HEK293 (cell line): ENCODE measurements around the gene RBM20.

Experiments used
- CTCF ChIA-PET: fragments of 350-600 bp; formaldehyde crosslinking; extraction: SDS; loops from one replicate; lab custom pipeline; 2021; ENCODE audit warnings: antibody characterized with exemption; lab: Yijun Ruan, JAX
- POLR2A ChIA-PET: fragments of 300-600 bp; formaldehyde crosslinking; extraction: SDS; loops from one replicate; lab custom pipeline; 2020; ENCODE audit warnings: antibody characterized with exemption, inconsistent platforms; lab: Yijun Ruan, JAX
- H3K27ac ChIP-seq: fragments of 200-500 bp; sonication (Bioruptor generic); 2 replicates; pipeline ENCODE4 v1.5.1; 2014; ENCODE audit warnings: low read depth, low read length, control low read depth, inconsistent platforms; ENCODE audit errors: extremely low read depth
- H3K36me3 ChIP-seq, 2 experiments: fragments of 200-500 bp in 1 of 2; sonication (Bioruptor generic) in 1 of 2; 1 replicate in 1 of 2; 2 replicates in 1 of 2; pipeline ENCODE4 v1.5.1; 2014 to 2017; ENCODE audit warnings: inconsistent platforms in 2 of 2, low read length in 2 of 2; ENCODE audit not compliant: control insufficient read depth in 2 of 2, insufficient read depth in 1 of 2
- H3K4me1 ChIP-seq: fragments of 200-500 bp; sonication (Bioruptor generic); 2 replicates; pipeline ENCODE4 v1.5.1; 2014; ENCODE audit warnings: mild to moderate bottlenecking, low read length, inconsistent platforms; ENCODE audit not compliant: control insufficient read depth, insufficient read depth
- H3K4me3 ChIP-seq: 2 replicates; pipeline ENCODE4 v1.5.1; 2011; ENCODE audit warnings: low read depth, mild to moderate bottlenecking, control low read depth, low read length, moderate library complexity
- H3K9me3 ChIP-seq: fragments of 200-500 bp; sonication (Bioruptor generic); 2 replicates; pipeline ENCODE4 v1.5.1; 2014; ENCODE audit warnings: low read depth, low read length, inconsistent platforms; ENCODE audit not compliant: control insufficient read depth, insufficient read depth
- GLI2 ChIP-seq: fragments of 450-650 bp; formaldehyde crosslinking; IDR thresholded peaks from 2 replicates; pipeline ENCODE4; 2017; ENCODE audit warnings: missing biosample characterization, missing genetic modification characterization, low read depth, borderline replicate concordance
- PRDM6 ChIP-seq: fragments of 450-650 bp; formaldehyde crosslinking; IDR thresholded peaks from 2 replicates; pipeline ENCODE4 v1.5.1; 2017; ENCODE audit warnings: missing biosample characterization, missing genetic modification characterization
- SCRT1 ChIP-seq: fragments of 450-650 bp; formaldehyde crosslinking; IDR thresholded peaks from 2 replicates; pipeline ENCODE4 v1.5.1; 2016; ENCODE audit warnings: missing biosample characterization, missing genetic modification characterization, borderline replicate concordance
- SCRT2 ChIP-seq: fragments of 450-650 bp; formaldehyde crosslinking; IDR thresholded peaks from 2 replicates; pipeline ENCODE4 v1.5.1; 2016; ENCODE audit warnings: missing biosample characterization, missing genetic modification characterization
- ZFP41 ChIP-seq: fragments of 450-650 bp; formaldehyde crosslinking; IDR thresholded peaks from 2 replicates; pipeline ENCODE4 v1.5.1; 2016; ENCODE audit warnings: missing biosample characterization, missing genetic modification characterization, borderline replicate concordance
- ZNF112 ChIP-seq: fragments of 450-650 bp; formaldehyde crosslinking; IDR thresholded peaks from 2 replicates; pipeline ENCODE4 v1.5.0; 2017; ENCODE audit warnings: missing biosample characterization, missing genetic modification characterization
- ZNF114 ChIP-seq: fragments of 450-650 bp; formaldehyde crosslinking; IDR thresholded peaks from 2 replicates; pipeline ENCODE4 v1.5.0; 2017; ENCODE audit warnings: missing biosample characterization, missing genetic modification characterization
- ZNF121 ChIP-seq: fragments of 450-650 bp; formaldehyde crosslinking; IDR thresholded peaks from 2 replicates; pipeline ENCODE4 v1.5.1; 2016; ENCODE audit warnings: missing biosample characterization, missing genetic modification characterization
- ZNF140 ChIP-seq: fragments of 450-650 bp; formaldehyde crosslinking; IDR thresholded peaks from 2 replicates; pipeline ENCODE4 v1.5.1; 2016; ENCODE audit warnings: missing biosample characterization, missing genetic modification characterization
- ZNF184 ChIP-seq: fragments of 450-650 bp; IDR thresholded peaks from 2 replicates; pipeline ENCODE4 v1.5.1; 2018; ENCODE audit warnings: missing biosample characterization, mild to moderate bottlenecking, missing genetic modification characterization
- ZNF274 ChIP-seq, 2 experiments: fragments of 200-500 bp in 1 of 2; fragments of 450-650 bp in 1 of 2; sonication (Bioruptor generic) in 1 of 2; formaldehyde crosslinking in 1 of 2; IDR thresholded peaks; 2 replicates each; pipeline versions ENCODE4 v1.5.1 to v1.6.1; 2014 to 2016; ENCODE audit warnings: borderline replicate concordance in 1 of 2, inconsistent platforms in 1 of 2, low read length in 1 of 2, missing biosample characterization in 1 of 2, missing genetic modification characterization in 1 of 2
- ZNF311 ChIP-seq: fragments of 450-650 bp; formaldehyde crosslinking; IDR thresholded peaks from 2 replicates; pipeline ENCODE4 v1.5.1; 2017; ENCODE audit warnings: missing biosample characterization, missing genetic modification characterization, borderline replicate concordance
- ZNF335 ChIP-seq: fragments of 450-650 bp; formaldehyde crosslinking; conservative IDR thresholded peaks from 2 replicates; pipeline ENCODE4 v1.5.1; 2016; ENCODE audit warnings: missing biosample characterization, missing genetic modification characterization
- ZNF341 ChIP-seq: fragments of 450-650 bp; formaldehyde crosslinking; IDR thresholded peaks from 2 replicates; pipeline ENCODE4; 2016; ENCODE audit warnings: low read depth, missing biosample characterization, missing genetic modification characterization
- ZNF394 ChIP-seq: fragments of 450-650 bp; formaldehyde crosslinking; IDR thresholded peaks from 2 replicates; pipeline ENCODE4 v1.5.1; 2016; ENCODE audit warnings: missing biosample characterization, missing genetic modification characterization, mild to moderate bottlenecking, moderate library complexity, borderline replicate concordance
- ZNF704 ChIP-seq: fragments of 450-650 bp; formaldehyde crosslinking; IDR thresholded peaks from 2 replicates; pipeline ENCODE4 v1.5.1; 2016; ENCODE audit warnings: missing biosample characterization, missing genetic modification characterization
- ZSCAN4 ChIP-seq: fragments of 450-650 bp; formaldehyde crosslinking; IDR thresholded peaks from 2 replicates; pipeline ENCODE4 v1.5.1; 2017; ENCODE audit warnings: missing biosample characterization, missing genetic modification characterization
- TF ChIP-seq, protein P1 (sequence below): fragments of 450-650 bp; IDR thresholded peaks from 2 replicates; pipeline ENCODE4 v1.5.1; 2018; ENCODE audit warnings: missing biosample characterization, mild to moderate bottlenecking, missing genetic modification characterization
- TF ChIP-seq, protein P2 (sequence below): fragments of 450-650 bp; formaldehyde crosslinking; IDR thresholded peaks from 2 replicates; pipeline ENCODE4 v1.5.1; 2016; ENCODE audit warnings: missing biosample characterization, missing genetic modification characterization
- TF ChIP-seq, protein P3 (sequence below): fragments of 450-650 bp; formaldehyde crosslinking; IDR thresholded peaks from 2 replicates; pipeline ENCODE4 v1.5.1; 2016; ENCODE audit warnings: missing biosample characterization, missing genetic modification characterization
- TF ChIP-seq, protein P4 (sequence below): IDR thresholded peaks from 2 replicates; pipeline ENCODE4 v1.6.1; 2011; ENCODE audit warnings: mild to moderate bottlenecking, low read depth, low read length, borderline replicate concordance

RBM20 gene

GRCh38 chr10:110852947-110853346 is 208.8 kb downstream of the RBM20 start:
- no peak overlapping the region for H3K4me3 ChIP-seq
- ChIA-PET CTCF (interaction anchor here (0.9 kb wide), 1 partner anchor 41 kb away, joined by 4 read pairs; no protein-coding TSS in a partner anchor), POLR2A (no interaction called here)
- TF ChIP-seq, protein P1, sequence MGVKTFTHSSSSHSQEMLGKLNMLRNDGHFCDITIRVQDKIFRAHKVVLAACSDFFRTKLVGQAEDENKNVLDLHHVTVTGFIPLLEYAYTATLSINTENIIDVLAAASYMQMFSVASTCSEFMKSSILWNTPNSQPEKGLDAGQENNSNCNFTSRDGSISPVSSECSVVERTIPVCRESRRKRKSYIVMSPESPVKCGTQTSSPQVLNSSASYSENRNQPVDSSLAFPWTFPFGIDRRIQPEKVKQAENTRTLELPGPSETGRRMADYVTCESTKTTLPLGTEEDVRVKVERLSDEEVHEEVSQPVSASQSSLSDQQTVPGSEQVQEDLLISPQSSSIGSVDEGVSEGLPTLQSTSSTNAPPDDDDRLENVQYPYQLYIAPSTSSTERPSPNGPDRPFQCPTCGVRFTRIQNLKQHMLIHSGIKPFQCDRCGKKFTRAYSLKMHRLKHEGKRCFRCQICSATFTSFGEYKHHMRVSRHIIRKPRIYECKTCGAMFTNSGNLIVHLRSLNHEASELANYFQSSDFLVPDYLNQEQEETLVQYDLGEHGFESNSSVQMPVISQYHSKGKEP (tag by site-specific recombination), result no peak
- TF ChIP-seq SCRT2 (tag by site-specific recombination) (no peak), ZNF704 (no peak), ZNF112 (tag by site-specific recombination) (no peak)
- TF ChIP-seq, protein P2, sequence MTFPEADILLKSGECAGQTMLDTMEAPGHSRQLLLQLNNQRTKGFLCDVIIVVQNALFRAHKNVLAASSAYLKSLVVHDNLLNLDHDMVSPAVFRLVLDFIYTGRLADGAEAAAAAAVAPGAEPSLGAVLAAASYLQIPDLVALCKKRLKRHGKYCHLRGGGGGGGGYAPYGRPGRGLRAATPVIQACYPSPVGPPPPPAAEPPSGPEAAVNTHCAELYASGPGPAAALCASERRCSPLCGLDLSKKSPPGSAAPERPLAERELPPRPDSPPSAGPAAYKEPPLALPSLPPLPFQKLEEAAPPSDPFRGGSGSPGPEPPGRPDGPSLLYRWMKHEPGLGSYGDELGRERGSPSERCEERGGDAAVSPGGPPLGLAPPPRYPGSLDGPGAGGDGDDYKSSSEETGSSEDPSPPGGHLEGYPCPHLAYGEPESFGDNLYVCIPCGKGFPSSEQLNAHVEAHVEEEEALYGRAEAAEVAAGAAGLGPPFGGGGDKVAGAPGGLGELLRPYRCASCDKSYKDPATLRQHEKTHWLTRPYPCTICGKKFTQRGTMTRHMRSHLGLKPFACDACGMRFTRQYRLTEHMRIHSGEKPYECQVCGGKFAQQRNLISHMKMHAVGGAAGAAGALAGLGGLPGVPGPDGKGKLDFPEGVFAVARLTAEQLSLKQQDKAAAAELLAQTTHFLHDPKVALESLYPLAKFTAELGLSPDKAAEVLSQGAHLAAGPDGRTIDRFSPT (tag by site-specific recombination), result no peak
- no peaks in the 10 kb centered on the region for H3K9me3 ChIP-seq
- peaks cover 3% of the 10 kb centered on the region for H3K4me1 ChIP-seq
- H3K27ac ChIP-seq, result no peak overlapping the region
- H3K36me3 ChIP-seq, result no peaks in the 10 kb centered on the region

DNA sequence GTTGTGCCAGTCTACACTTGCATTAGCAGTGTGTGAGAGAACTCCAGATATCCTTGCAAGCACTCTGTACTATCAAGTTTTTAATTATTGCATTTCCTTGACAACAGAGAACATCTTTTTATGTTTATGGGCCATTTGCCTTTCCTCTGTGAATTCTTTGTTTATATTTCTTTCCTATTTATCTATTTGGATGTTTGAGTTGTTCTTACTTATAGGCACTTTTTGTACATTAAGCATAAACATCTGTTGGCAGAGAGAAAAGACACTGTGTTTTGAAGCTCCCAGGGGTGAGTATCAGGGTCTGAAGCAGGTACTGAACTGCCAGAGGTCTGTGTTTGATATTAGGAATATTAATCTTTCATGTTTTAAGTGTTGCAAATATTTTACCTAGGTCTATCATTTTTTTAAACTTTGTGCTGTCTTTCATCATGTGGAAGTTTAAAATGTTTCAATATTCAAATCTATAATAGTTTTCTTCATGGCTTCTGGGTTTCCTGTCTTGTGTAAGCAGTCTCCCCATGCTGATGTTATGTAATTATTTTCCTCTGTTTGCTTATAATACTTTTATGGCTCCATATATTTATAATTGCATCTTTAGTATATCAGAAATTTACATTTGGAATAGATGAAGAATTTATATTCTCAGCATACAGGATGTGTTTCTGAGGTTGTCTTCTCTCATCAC is 209.9 kb downstream of the RBM20 start:
- CTCF ChIA-PET, result no interaction called here
- Histone ChIP-seq H3K9me3 (no peaks in the 10 kb centered on the region), H3K4me1 (peaks cover 11% of the 10 kb centered on the region), H3K36me3 (no peaks in the 10 kb centered on the region), H3K27ac (no peak overlapping the region), H3K4me3 (no peak overlapping the region)
- no peak for TF ChIP-seq ZNF274 (IDR thresholded peaks at IDR 0.05; ENCODE audit: low read length)
- no peak for TF ChIP-seq ZNF274 (tag by site-specific recombination; IDR thresholded peaks at IDR 0.05; ENCODE audit: borderline replicate concordance)
- no peak for TF ChIP-seq SCRT1
- TF ChIP-seq ZSCAN4 (tag by site-specific recombination), result no peak
- TF ChIP-seq PRDM6 (tag by site-specific recombination), result no peak
- no peak for TF ChIP-seq ZNF311 (tag by site-specific recombination)
- no peak for TF ChIP-seq ZNF394 (tag by site-specific recombination)
- TF ChIP-seq ZNF121 (tag by site-specific recombination), result no peak
- TF ChIP-seq, protein P3, sequence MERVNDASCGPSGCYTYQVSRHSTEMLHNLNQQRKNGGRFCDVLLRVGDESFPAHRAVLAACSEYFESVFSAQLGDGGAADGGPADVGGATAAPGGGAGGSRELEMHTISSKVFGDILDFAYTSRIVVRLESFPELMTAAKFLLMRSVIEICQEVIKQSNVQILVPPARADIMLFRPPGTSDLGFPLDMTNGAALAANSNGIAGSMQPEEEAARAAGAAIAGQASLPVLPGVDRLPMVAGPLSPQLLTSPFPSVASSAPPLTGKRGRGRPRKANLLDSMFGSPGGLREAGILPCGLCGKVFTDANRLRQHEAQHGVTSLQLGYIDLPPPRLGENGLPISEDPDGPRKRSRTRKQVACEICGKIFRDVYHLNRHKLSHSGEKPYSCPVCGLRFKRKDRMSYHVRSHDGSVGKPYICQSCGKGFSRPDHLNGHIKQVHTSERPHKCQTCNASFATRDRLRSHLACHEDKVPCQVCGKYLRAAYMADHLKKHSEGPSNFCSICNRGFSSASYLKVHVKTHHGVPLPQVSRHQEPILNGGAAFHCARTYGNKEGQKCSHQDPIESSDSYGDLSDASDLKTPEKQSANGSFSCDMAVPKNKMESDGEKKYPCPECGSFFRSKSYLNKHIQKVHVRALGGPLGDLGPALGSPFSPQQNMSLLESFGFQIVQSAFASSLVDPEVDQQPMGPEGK, result no peak
- no peak for TF ChIP-seq ZNF184
- TF ChIP-seq ZNF140 (tag by site-specific recombination), result no peak
- no peak for TF ChIP-seq ZFP41 (tag by site-specific recombination)
- TF ChIP-seq, protein P4, sequence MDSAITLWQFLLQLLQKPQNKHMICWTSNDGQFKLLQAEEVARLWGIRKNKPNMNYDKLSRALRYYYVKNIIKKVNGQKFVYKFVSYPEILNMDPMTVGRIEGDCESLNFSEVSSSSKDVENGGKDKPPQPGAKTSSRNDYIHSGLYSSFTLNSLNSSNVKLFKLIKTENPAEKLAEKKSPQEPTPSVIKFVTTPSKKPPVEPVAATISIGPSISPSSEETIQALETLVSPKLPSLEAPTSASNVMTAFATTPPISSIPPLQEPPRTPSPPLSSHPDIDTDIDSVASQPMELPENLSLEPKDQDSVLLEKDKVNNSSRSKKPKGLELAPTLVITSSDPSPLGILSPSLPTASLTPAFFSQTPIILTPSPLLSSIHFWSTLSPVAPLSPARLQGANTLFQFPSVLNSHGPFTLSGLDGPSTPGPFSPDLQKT, result no peak
- no peak for TF ChIP-seq ZNF335 (tag by site-specific recombination)
- no peak for TF ChIP-seq GLI2
- TF ChIP-seq ZNF114 (tag by site-specific recombination), result no peak
- no peak for TF ChIP-seq ZNF341 (tag by site-specific recombination)
- POLR2A ChIA-PET, result no interaction called here
